ENCODE data around the gene BCL7A.
A peak's percentile ranks its signal among the peaks of the same experiment; 100 is the strongest.
"Not testable (repeated sequence)": the region's sequence is repeated elsewhere in the genome, so short reads cannot be mapped to it uniquely, and the experiment has no call there.

The BCL7A gene

DNA sequence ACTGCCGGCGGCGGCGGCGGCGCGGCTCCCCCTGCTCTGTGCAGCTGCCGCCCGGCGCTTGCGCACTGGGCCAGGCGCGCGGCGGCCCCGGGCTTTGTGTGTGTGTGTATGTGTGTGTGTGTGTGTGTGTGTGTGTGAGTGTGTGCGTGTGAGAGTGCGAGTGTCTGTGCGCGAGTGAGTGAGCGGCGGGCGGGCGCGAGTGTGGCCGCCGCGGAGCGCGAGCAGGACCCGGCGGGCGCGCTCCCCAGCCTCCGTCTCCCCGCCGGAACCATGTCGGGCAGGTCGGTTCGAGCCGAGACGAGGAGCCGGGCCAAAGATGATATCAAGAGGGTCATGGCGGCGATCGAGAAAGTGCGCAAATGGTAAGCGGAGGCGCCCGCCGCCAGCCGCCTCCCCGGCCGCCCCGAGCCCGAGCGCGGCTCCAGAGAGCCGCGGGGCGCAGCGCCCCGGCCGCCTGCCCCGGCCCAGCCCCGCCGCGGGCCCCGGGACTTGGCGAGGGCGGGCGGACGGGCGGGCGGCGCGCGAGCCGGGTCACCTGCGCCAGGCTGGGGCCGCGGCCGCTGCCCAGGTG, at the start of gene BCL7A:
Gene BCL7A (plus strand): TSS at position 63 of the 571 bp plus-strand sequence. CDS start 208 bp downstream, at position 271.
- peak; percentile 81 for DNase-seq

DNA sequence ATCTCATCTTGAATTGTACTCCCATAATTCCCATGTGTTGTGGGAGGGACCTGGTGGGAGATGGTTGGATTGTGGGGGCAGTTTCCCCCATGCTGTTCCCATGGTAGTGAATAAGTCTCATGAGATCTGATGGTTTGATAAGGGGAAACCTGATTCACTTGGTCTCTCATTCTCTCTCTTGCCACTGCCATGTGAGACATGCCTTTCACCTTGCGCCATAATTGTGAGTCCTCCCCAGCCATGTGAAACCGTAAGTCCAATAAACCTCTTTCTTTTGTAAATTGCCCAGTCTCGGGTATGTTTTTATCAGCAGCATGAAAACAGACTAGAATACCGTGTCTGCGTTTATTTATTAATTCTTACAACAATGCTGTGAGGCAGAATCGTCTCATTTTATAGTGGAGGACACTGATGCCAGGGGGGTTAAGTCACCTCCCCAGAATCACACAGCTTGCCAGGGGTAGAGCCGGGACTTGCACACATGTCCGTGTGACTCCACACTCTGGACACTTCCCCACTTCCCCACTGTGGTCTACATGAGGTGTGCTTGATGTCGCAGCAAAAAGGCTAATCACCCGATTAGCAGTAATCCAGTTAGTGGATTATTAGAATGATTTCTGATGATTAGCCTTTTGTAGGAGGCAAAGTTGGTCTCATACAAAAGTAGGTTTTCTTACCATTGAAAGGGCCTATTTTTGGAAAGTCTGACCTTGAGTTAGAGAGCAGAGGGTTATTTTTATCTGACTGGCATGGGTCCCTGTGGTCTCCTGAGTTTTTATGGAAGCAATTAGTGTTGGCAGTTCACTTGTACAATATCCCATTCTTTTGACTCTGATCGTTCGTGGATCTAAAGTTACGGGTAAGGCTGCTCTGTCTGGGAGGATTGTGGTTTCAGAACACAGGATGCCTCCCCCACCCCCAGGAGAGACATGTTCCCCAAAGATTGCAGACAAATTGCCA, 47.4 kb upstream of the BCL7A start:
- no peak for DNase-seq

DNA sequence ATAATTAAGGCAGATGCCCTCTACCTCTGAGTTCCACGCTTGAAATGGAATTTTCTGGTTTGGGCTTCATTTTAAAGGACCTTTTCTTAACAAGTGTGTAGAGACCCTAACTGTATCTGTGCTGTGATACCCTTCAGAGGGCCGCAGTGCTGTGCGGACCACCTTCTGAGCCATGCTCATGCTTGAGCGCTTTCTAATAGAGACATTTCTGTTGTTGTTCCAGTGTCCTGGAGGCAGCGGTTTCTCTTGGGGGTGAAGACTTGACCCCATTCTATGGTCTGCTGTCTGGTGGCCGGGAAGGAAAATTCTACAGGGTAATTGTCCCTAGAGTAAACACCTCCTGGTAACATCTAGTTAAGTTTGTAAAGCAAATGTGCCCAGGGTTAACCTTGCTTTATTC, 46.7 kb upstream of the BCL7A start:
- no peak for DNase-seq

DNA sequence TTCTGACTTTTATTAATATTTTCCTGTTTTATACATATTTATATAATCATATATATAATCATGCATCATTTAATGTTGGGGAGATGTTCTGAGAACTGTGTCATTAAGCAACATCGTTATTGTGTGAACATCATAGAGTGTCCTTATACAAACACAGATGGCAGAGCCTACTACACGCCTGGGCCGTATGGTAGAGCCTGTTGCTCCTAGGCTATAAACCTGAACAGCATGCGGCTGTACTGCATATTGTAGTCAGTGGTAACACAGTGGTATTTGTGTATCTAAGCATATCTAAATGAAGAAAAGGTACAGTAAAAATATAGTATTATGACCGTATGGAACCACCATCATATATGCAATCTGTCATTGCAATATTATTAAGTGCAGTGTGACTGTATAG, 44.7 kb upstream of the BCL7A start:
- no peak for DNase-seq

DNA sequence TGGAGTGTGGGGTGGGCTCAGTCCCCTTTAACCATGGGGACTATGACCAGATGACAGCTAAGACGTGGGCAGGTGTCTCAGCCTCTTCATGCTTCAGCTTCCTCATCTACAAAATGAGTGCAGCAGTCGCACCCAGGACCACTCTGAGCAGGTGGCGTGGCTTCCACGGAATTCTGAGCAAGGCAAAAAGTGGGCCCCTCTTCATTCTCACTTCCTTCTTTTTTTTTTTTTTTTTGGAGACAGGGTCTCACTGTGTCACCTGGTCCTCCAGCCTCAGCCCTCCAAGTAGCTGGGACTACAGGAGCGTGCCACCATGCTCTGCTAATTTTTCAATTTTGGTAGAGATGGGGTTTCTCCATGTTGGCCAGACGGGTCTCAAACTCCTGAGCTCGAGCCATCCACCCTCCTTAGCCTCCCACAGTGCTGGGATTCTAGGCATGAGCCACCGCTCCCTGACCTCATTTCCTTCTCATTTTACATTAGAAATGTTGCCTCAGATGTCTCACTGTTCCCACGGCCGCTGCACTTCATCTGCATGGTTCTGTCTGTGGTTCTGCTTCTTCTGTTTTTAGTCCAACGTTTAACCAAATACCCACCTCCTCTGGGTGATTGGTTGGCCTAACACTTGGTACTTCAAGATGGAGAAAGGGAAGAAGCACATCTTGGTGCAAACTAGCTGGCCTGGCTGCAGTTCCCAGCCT, 41.3 kb upstream of the BCL7A start:
- DNase-seq = peak; percentile 24

DNA sequence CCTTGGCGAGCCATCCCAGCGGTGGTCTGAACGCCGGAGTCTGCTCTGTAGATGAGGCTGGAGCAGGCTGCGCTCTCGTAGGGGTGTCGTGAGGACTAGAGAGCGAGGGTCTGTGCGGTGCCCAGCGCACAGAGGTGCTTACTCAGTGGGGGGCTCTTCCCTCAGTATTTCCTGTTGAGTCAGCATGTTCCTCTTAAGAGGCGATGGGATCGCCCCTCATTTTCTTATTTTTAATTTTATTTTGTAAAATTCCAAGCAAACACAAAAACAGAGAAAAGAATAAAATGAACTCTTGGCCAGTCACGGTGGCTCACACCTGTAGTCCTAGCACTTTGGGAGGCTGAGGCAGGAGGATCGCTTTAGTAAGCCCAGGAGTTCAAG, 40.8 kb upstream of the BCL7A start:
- no peak for DNase-seq

DNA sequence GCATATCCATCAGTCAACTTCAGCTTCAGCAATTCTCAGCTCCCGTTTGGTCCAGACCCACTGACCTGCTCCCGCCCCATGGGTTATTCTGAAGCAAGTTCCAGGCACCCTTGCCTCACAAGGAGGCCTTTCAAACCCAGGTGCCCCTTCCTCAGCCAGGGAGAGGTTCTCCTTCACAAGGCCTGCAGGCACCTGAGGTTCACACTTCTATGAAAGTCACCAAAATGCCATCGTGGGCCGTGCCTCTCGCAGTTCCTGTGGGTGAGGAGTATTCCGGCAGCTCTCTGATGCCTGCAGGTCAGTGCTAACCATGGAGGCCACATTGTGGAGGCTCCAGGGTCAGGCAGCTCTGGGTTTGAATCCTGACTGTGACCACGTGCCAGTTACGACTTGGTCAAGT, 40.2 kb upstream of the BCL7A start:
- DNase-seq = no peak

DNA sequence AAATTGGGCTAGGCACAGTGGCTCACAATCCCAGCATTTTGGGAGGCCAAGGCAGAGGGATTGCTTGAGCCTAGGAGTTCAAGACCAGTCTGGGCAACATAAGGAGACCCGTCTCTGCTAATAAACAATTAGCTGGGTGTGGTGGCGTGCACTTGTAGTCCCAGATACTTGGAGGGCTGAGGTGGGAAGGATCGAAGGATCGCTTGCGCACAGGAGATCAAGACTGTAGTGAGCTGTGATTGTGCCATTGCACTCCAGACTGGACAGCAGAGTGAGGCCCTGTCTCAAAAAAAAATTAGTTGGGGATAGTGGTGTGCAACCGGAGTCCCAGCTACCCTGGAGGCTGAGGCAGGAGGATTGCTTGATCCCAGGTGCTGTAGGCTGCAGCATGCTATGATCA, 38.7 kb upstream of the BCL7A start:
- no peak for DNase-seq

DNA sequence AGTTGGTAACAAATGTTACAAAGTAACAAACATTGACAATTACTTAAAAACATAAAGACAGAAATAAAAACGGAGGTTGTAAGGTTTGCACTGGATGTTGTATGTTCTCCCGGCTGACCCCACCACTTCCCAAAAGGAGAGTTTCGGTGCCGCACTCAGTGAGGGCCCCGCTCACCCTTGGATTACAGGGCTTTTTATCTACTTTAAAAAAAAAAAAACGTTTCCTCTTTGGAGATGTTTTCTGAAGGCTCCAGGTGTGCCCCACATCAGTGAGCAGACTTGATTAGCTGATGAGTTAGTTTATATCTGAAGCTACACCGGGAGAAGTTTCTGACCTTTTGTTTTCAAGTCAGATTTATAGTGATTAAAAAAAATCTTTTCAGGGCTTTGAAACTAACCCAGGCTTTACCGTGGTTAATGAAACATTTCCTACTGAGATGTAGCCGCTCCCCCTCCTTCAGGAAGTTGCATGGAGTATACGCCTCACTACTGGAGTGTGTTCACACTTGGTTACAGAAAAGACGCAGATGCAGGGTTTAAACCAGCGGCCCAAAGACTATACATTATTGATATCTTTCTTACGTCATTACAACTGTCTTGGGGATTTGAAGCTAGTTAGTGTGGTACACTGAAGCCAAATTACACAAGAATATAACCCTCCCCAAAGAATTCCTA, 38.0 kb upstream of the BCL7A start:
- peak; percentile 30 for DNase-seq

DNA sequence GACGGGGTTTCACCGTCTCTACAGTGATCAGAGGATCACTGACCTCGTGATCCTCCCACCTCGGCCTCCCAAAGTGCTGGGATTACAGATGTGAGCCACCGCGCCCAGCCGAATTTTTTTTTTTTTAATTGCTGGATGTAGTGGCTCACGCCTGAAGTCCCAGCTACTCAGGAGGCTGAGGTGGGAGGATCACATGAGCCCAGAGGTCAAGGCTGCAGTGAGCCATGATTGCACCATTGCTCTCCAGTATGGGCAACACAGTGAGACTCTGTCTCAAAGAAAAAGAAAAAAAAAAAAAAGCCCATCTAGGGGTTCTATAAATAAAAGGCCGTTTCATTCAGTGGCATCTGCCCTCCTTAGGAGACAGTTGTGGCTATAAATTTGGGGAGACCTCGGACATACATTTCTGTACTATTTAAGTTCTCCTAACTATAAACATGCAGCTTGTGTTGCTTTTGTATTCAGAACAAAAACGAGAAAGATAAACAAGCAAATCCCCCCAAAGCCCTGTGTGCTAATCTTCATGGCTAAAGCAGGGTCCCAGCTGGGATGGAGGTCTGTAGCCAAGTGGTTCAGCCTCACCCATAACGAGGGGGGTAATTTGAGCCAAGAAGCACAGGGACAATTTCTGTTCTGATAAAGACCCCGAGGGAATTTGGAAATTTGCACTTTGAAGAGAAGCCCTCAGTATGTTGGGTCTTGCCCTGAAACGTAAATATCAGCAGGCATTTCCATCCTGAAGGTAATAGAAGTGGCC, 35.0 kb upstream of the BCL7A start:
- DNase-seq = no peak

DNA sequence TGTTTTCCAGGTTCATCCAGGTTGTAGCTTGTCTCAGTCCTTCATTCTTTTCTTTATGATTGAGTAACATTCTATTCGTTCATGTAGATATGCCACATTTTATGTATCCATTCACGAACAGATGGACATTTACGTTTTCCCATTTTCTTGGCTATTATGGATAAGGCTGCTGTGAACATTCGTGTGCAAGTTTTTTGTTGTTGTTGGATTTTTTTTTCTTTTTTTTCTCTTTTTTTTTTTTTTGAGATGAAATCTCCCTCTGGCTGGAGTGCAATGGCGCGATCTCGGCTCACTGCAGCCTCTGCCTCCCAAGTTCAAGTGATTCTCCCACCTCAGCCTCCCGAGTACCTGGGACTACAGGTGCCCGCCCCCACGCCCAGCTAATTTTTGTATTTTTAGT, 33.2 kb upstream of the BCL7A start:
- DNase-seq = not testable (repeated sequence)

DNA sequence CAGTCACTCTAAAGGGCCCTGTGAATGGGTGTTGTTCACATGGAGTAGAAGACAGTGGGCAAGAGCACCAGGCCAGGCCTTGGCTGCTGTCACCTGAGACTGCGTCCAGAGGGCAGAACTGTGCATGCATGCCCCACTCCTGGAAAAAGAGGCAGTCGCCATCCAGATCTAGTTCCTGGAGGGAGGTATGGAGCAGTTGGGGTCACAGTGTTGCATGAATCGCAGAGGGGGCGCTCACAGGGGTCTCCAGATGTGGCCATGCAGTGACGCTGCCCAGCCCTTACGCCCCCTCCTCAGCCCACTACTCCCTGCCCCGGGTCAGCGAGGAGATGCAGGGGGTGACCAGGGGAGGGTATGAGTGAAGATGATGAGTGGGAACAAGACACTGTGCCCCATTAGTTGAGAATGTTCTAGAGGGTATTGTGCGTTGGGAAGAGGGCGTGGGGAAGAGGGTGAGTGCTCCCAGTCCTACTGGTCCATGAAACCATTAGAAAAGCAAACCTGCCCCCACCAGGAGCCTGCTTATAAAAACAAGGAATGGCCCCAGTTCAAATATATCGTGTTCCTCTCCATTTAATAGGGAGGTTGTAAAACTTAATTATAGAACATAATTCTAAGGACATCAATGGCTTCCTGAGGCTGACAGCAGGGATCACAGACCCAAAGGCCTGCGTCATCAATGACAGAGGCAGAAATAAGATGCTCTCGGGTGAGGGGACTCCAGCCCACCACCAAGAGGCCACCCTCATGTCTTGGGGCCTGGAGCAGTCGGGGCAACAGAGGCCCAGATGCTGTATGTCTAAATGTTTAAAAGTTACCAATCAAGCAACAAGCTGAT, 32.2 kb upstream of the BCL7A start:
- no peak for DNase-seq

DNA sequence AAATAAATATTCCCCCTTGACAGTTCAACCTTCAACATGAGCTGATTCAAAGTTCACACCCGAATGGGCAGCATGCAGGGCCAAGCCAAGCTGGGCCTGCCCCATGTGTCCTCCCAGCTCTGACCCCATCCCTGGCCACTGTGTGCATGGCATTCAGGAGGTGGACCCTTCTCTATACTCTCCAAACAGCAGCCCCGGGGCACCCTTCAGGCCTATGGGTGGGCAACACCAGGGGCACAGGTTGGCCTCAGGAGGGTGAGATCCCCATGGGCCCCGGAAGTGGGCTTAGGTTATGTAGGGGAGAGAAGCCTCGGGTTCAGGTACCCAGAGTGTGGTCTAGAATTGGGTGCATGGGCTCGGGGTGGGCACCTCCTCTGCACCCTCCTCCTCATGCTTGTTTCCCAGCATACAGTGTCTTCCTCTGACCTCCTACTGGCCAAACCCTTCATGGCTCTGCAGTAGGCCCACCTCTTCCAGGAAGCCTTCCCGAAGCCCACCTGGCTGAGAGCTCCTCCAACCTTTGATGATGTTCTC, 31.5 kb upstream of the BCL7A start:
- DNase-seq = no peak

DNA sequence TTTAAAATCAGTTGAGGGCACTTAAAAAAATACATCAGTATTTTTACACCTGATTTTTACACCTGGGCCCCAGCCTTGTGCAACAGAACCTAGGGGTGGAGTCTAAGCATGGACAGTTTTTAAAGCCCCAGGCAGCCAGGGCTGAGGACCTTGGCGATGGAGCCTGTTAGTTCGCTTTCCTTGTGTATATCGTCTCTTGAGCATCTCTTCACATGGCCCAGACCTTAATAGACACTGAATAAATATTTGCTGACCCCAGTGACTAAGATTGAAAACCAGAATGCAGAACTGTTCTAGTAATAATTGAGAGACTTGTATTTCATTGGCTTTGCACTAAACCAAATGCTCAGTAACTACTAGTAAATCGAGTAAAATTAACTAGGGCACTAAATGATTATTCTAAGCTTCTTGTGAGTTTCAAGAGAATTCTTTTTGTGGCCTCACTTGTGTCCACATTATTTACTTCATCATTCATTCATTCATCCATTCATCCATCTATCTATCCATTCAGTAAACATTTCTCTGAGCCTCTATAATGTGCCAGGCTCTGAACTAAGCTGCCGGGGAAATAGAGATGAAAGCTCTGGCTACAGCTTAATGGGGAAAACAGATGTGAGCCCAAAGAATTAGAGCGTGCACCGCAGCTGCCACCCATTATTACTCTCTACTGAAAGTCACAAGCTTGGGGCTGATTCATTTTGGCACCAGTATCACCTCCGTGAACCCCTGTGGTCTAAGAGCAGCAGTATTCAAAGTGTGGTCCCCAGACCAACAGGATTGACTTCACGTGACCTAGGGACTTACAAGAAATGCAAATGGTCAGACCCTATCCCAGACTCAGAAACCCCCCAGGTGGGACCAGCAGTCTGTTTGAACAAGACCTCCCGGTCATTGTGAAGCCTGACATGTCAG, 30.7 kb upstream of the BCL7A start:
- DNase-seq = peak; percentile 34

DNA sequence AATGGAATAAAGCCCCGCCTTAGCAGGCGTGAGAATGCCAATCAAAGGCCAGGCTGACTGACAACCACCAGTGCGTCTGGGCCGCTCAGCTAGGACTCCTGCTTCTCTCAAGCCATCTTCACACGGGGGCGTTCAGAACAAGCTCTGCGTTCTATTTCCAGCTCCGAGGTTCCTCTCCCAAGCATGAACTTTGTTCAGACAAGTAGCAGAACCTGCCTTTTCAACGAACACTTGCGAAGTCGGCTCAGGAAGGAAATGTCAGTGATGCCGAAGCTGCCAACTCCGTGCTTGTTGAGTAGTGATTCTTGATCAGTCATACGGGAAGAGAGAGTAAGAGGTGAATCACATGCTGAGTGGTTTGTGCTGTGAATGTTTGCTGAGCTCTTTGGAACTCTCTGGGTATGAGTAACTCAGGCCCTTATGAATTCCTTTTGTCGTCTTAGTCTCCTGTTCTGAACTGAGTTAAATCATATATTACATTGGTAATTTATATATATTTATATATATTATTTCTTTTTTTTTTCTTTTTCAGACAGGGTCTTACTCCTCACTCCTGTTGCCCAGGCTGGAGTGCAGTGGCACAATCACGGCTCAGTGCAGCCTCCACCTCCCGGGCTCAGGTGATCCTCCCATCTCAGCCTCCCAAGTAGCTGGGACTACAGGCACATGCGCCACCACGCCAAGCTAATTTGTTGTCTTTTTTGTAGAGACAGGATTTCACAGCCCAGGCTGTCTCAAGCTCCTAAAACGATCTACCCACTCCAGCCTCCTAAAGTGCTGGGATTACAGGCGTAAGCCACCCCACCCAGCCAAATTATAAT, 29.4 kb upstream of the BCL7A start:
- DNase-seq = peak; percentile 98

DNA sequence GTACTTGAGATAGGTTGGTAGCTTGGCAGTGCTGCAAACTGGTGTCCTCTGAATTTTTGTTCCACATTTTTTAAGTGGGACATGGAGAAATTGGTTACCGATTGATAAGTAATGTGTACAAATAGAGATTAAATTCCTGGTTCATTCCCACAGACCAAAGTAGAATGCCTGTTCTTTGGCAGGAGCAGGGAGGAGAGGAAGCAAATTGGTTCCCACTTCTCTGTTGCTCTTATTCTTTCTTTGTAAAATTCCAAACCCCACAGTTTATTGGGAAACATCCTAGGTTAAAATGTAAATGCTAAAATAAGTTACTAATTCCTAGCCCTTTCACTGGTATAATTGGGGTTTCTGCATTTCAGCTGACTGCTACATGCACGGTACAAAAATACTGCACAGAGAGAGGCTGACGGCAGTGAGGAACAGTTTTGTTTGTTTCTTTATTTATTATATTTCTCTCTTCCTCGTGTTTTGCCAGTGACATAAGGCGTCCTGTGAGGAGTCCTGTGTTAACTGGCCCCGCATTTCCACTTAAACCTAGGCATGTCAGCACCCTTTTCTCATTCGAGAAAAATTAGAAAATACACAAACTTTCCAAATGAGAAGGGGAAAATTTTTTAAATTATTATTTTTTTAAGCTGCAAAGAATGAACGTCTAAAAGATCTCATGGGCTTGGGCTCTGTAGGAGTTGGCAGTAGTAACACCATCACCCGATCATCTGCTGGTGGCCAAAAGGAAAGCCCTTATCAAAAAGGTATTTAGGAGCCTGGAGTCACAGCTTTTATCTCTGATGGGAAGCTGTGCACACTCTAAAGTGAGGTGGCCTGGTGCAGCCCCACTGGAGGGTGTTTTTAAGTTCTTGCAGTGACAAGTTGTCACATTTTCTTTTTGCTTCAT, 25.4 kb upstream of the BCL7A start:
- no peak for DNase-seq

DNA sequence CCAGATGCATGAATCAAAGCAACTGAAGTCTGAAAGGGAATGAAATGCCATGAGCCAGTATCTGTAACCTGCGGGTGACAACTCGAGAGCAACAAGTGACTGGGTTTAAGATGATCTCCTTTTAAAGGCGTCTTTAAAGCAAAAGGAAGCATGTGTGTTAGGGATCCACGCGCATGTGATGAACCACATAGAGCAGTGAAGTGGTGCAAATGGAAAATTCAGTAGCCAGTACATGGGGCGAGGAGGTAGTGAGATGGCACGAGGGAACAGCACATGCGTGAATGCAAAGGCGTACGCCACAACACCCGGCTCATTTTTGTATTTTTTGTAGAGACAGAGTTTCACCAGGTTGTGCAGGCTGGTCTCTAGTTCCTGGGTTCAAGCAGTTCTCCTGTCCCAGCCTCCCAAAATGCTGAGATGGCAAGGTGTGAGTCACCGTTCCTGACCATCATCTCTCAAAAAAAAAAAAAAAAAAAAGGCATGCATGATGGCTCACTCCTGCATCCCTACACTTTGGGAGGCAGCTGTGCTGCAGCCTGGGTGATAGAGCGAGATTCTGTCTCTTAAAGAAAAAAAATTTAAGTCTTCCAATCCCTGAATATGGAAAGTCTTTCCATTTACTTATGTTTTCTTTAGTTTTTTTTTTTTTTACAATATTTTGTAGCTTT, 24.6 kb upstream of the BCL7A start:
- peak; percentile 38 for DNase-seq
